GM19193 (cell line): ENCODE results near the gene RING1.

Source experiments
- POLR2A ChIP-seq: IDR thresholded peaks from 4 replicates; pipeline ENCODE4 v1.6.1; 2011; ENCODE audit not compliant: insufficient read depth, insufficient read length; ENCODE audit errors: extremely low read depth

The RING1 gene

GRCh38 chr6:33205191-33206026 is 2.9 kb upstream of the RING1 start:
- no peak for TF ChIP-seq POLR2A

- TF ChIP-seq POLR2A = no peak
These were observed 2.1 kb upstream of the RING1 start for GRCh38 chr6:33206027-33206863.

- TF ChIP-seq POLR2A = no peak
These were observed 1.3 kb upstream of the RING1 start for GRCh38 chr6:33206864-33207551.

GRCh38 chr6:33207552-33208090 is 679 bp upstream of the RING1 start:
- TF ChIP-seq POLR2A = no peak

GRCh38 chr6:33209856-33210255 is 1.6 kb downstream of the RING1 start:
- TF ChIP-seq POLR2A = no peak

- TF ChIP-seq POLR2A = no peak
These were observed 2.8 kb downstream of the RING1 start for GRCh38 chr6:33211136-33211535.

- TF ChIP-seq POLR2A = no peak
These were observed 3.5 kb downstream of the RING1 start for GRCh38 chr6:33211666-33212422.

GRCh38 chr6:33212857-33213165 is 4.5 kb downstream of the RING1 start:
- TF ChIP-seq POLR2A = no peak

GRCh38 chr6:33213166-33213988 is 5.1 kb downstream of the RING1 start:
- no peak for TF ChIP-seq POLR2A

- no peak for TF ChIP-seq POLR2A
These were observed 5.7 kb downstream of the RING1 start for GRCh38 chr6:33213989-33214335.

GRCh38 chr6:33215271-33216116 is 7.2 kb downstream of the RING1 start:
- no peak for TF ChIP-seq POLR2A

- TF ChIP-seq POLR2A = no peak
These were observed 7.9 kb downstream of the RING1 start for GRCh38 chr6:33216117-33216649.

- no peak for TF ChIP-seq POLR2A
These were observed 8.9 kb downstream of the RING1 start for GRCh38 chr6:33217246-33217645.
